Heart left ventricle (tissue), 16 donors: ENCODE results near the gene KRTAP7-1. TPM values are rescaled to one million over a fixed set of nuclear protein-coding genes. Genes with fewer than 3 reads are reported as not detected.

Experiments
- ATAC-seq, 4 donors: fragments of 200-7000 bp; cut with Tn5 transposase; one replicate each; pipeline ENCODE4 v1.9.1; 2020 to 2022; ENCODE audit warnings: moderate library complexity in 4 of 4, mild to moderate bottlenecking in 3 of 4, moderate number of reproducible peaks in 1 of 4
- DNase-seq, 5 donors: peaks; one replicate each; pipeline ENCODE4 v3.0.0-alpha.2; 2020
- H3K27ac ChIP-seq, 12 donors: fragments of 200-600 bp; sonication (generic) in 4 of 12; one replicate each; pipeline versions ENCODE4 v1.5.0 to v1.8.0; 2016 to 2022; ENCODE audit warnings: mild to moderate bottlenecking in 2 of 12
- H3K27me3 ChIP-seq, 9 donors: fragments of 200-600 bp; sonication (generic) in 2 of 9; one replicate each; pipeline versions ENCODE4 v1.5.1 to v1.8.0; 2016 to 2022; ENCODE audit warnings: mild to moderate bottlenecking in 3 of 9
- H3K36me3 ChIP-seq, 9 donors: fragments of 200-600 bp; sonication (generic) in 2 of 9; one replicate each; pipeline versions ENCODE4 v1.5.0 to v1.8.0; 2018 to 2022; ENCODE audit warnings: mild to moderate bottlenecking in 2 of 9
- H3K4me1 ChIP-seq, 12 donors: fragments of 200-600 bp; sonication (generic) in 4 of 12; one replicate each; pipeline versions ENCODE4 v1.5.0 to v1.8.0; 2016 to 2022; ENCODE audit warnings: mild to moderate bottlenecking in 3 of 12
- H3K4me3 ChIP-seq, 12 donors: fragments of 200-600 bp; sonication (generic) in 4 of 12; one replicate each; pipeline versions ENCODE4 v1.5.0 to v1.8.0; 2017 to 2022; ENCODE audit warnings: mild to moderate bottlenecking in 9 of 12, moderate library complexity in 4 of 12
- H3K9me3 ChIP-seq, 12 donors: fragments of 200-600 bp; sonication (generic) in 4 of 12; one replicate each; pipeline versions ENCODE4 v1.5.0 to v1.8.0; 2016 to 2022; ENCODE audit warnings: mild to moderate bottlenecking in 1 of 12
- POLR2A ChIP-seq, 2 donors: fragments of 450-650 bp; IDR thresholded peaks; one replicate each; pipeline ENCODE4 v1.6.1; 2017; ENCODE audit warnings: antibody characterized with exemption in 2 of 2, mild to moderate bottlenecking in 2 of 2, moderate library complexity in 2 of 2
- WGBS, 4 donors: extraction: QIAGEN DNeasy Blood & Tissue Kit in 2 of 4; methylation state at CpG; one replicate each; pipeline versions ENCODE4 v1.1.5 to v1.1.7; 2013 to 2018; 5-methylcytosine and 5-hydroxymethylcytosine counted together
- intact Hi-C, 10 donors: fragments of 100-400 bp; cut with DNase I; formaldehyde crosslinking; loops; one replicate each; pipeline versions ENCODE4 v1.11.1 to v1.14.2; 2022
- long read RNA-seq, 3 donors: library from polyadenylated mRNA; unstranded; transcript quantifications; one replicate each; pipeline ENCODE4 v2.0.0, GENCODE V29; 2020 to 2021
- polyA plus RNA-seq, 2 donors: library from polyadenylated mRNA; stranded (reverse); fragments of 200-250 nt; gene quantifications; one replicate each; pipeline ENCODE4 v1.2.3, GENCODE V29; 2013
- total RNA-seq, 9 donors: library from RNA; depleted of rRNA in 2 of 9; stranded (reverse); fragments of >200 nt in 2 of 9; fragmentation: NEBNext Ultra II Directional in 3 of 9; extraction: Animal tissue kit (Norgen Biotek cat#: 25700) in 3 of 9; gene quantifications; one replicate each; pipeline versions ENCODE4 v1.1.0 to v1.2.4, GENCODE V29; 2016 to 2023
- TF ChIP-seq, protein P1 (sequence below), 12 donors: fragments of 200-600 bp; sonication (generic) in 4 of 12; IDR thresholded peaks; one replicate each; pipeline versions ENCODE4 v1.5.0 to v1.8.0; 2018 to 2022; ENCODE audit warnings: antibody characterized with exemption in 12 of 12, mild to moderate bottlenecking in 5 of 12
- donor health status: ischemic (EF 13 %, LVEDD 7.1; RV severe dilation, severe dysfunction).
- donor health status: healthy with polysubstance abuse.
- donor health status: DM: no; HTN: yes; CAD: no.
- donor health status: DM: no; HTN: no; CAD: no.
- donor health status: ischemic (EF 25% LVEDD 6.9; RV normal size, moderate dysfunction).
- donor health status: ischemic (EF 25% LVEDD 5.7; RV mildly dilated, moderate dysfunction).
- donor health status: healthy.
- donor health status: DM: yes; HTN: yes; CAD: no.
- donor health status: ischemic (EF 35%, LVEDD 5.7; RV mildly dilated, moderate dysfunction).
- donor health status: nonischemic (EF 11% LVEDD 7.7; RV severe dilation, severe dysfunction).
- donor health status: DM: yes; HTN: yes; CAD: no.
- donor health status: PGD.
- donor health status: ischemic (EF 29% LVEDD 5.4; RV normal size, mild dysfunction).
- donor health status: nonischemic (EF 23%, LVEDD 6.1; RV moderate dilation, normal function).

KRTAP7-1 gene, protein sequence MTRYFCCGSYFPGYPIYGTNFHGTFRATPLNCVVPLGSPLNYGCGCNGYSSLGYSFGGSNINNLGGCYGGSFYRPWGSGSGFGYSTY
- total RNA-seq (not detected), polyA plus RNA-seq (not detected)
- long read RNA-seq, donor 1 = 0 reads
- long read RNA-seq, donor 2 = 0 reads
- long read RNA-seq, donor 3 = 0 reads

DNA sequence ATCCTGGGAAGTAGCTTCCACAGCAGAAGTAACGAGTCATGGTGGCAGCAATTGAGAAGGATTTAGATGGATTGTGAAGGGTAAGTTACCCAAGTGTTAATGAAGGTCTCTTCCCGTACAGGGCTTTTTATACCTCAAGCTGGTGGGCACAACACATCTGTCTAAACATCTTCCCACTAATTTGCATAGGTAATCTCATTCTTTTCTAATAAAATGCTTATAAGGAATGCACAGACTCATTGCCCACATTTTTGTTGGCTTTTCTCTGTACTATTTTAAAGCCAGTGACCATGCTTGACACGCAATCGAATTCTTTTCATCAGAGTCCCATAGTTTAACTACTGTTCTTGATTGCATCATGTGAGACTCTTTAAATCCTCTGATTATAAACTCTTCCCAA, at the start of gene KRTAP7-1:
Gene KRTAP7-1, minus strand, starts transcription at position 101 of the 400 bp plus-strand sequence. Its CDS starts 61 bp downstream, at position 40.
- ATAC-seq (no peak), DNase-seq (no peak)
- Histone ChIP-seq H3K9me3 (peaks cover 0 to 20% (median 7%) of the 10 kb centered on the region in 12 donors), H3K36me3 (no peaks in the 10 kb centered on the region), H3K27me3 (no peaks in the 10 kb centered on the region), H3K4me1 (no peaks in the 10 kb centered on the region), H3K4me3 (no peak within 1 kb of the TSS), H3K27ac (no peak within 1 kb of the TSS)
- TF ChIP-seq, protein P1, sequence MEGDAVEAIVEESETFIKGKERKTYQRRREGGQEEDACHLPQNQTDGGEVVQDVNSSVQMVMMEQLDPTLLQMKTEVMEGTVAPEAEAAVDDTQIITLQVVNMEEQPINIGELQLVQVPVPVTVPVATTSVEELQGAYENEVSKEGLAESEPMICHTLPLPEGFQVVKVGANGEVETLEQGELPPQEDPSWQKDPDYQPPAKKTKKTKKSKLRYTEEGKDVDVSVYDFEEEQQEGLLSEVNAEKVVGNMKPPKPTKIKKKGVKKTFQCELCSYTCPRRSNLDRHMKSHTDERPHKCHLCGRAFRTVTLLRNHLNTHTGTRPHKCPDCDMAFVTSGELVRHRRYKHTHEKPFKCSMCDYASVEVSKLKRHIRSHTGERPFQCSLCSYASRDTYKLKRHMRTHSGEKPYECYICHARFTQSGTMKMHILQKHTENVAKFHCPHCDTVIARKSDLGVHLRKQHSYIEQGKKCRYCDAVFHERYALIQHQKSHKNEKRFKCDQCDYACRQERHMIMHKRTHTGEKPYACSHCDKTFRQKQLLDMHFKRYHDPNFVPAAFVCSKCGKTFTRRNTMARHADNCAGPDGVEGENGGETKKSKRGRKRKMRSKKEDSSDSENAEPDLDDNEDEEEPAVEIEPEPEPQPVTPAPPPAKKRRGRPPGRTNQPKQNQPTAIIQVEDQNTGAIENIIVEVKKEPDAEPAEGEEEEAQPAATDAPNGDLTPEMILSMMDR (IDR thresholded peaks at IDR 0.05) = no peak
- TF ChIP-seq POLR2A (IDR thresholded peaks at IDR 0.05) = no peak
- intact Hi-C loops = loop anchor here in 6 of 10 donors (5.0 to 10.0 kb wide), 4 partner anchors 155 to 258 kb away; no protein-coding TSS in a partner anchor
- 73 to 84% (median 77%) methylated on average over 4 of the region's 4 CpGs for WGBS, 4 donors

DNA sequence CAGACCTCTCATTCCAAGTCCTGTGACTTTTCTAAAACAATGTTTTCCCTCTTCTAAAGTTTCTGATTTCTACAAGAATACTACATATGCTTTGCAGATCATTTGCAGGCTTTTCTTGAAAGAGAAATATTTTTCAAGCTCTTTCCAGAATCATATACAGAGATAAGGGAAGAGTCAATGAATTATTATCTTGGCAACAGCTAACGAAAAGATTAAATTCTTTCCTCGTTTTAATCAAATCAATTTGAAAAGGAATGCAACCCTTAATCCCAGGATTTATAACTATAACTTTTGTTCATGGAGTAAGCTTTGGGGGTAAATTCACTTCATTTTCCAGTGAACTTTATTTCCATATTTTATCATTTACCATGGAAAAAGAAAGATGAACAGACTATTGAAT, 45.0 kb upstream of the KRTAP7-1 start:
- no peak for TF ChIP-seq POLR2A (IDR thresholded peaks at IDR 0.05)
- TF ChIP-seq, protein P1 (IDR thresholded peaks at IDR 0.05) = no peak
- H3K27me3 ChIP-seq = peaks cover 0 to 7% (median 0%) of the 10 kb centered on the region in 9 donors
- H3K36me3 ChIP-seq = no peaks in the 10 kb centered on the region
- intact Hi-C loops = no loop called here
- no peak overlapping the region for H3K27ac ChIP-seq
- no peak for DNase-seq
- no peak for ATAC-seq
- no peaks in the 10 kb centered on the region for H3K4me1 ChIP-seq
- WGBS, 4 donors = 47 to 68% (median 60%) methylated on average over 2 of the region's 2 CpGs
- H3K9me3 ChIP-seq = no peaks in the 10 kb centered on the region
- H3K4me3 ChIP-seq = no peak overlapping the region

DNA sequence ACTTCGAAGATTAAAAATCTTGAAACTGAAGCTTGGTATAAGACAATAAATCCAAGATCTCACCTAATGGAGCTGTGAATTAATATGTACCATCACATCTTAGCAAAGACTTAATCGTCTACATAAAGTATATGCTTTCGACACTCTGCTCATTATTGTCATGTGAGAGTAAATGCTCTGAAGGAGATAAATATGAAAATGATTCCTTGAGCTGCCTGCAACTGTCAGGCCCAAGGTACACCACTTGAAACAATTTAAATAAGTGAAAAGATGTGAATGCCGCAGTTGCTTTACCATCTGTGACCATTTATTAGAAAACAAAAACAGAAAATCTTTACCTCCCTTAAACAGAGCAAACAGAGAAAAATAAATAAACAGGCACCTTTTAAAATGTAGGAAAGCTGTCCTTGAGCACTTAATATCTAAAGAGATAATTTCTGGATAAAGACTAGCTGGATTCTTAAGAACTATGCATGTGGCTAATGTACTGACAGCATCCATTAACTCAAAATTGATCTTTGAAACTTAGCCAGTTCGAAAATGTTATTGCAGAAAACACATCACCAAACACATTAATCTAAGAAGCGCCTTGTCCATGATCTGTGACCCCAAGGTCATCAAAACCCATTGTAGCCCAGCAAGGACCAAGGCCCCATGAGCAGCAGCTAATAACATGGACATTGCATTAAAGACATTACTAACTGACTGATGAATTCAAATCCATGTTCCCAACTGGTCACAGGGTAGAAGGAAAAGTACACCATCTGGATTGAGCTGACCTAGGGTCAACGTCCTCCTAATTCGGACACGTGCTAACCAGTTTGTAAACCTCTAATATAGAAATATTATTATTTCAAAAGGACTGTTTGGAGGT, 18.3 kb upstream of the KRTAP7-1 start:
- Histone ChIP-seq H3K4me1 (no peaks in the 10 kb centered on the region), H3K36me3 (no peaks in the 10 kb centered on the region), H3K27ac (no peak overlapping the region), H3K27me3 (no peaks in the 10 kb centered on the region), H3K9me3 (peaks cover 0 to 8% (median 0%) of the 10 kb centered on the region in 12 donors), H3K4me3 (no peak overlapping the region)
- intact Hi-C loops = no loop called here
- ATAC-seq (no peak), DNase-seq (no peak)
- WGBS, 4 donors = 76 to 82% (median 79%) methylated on average over 9 of the region's 9 CpGs
- TF ChIP-seq, protein P1 (IDR thresholded peaks at IDR 0.05) = no peak
- no peak for TF ChIP-seq POLR2A (IDR thresholded peaks at IDR 0.05)

DNA sequence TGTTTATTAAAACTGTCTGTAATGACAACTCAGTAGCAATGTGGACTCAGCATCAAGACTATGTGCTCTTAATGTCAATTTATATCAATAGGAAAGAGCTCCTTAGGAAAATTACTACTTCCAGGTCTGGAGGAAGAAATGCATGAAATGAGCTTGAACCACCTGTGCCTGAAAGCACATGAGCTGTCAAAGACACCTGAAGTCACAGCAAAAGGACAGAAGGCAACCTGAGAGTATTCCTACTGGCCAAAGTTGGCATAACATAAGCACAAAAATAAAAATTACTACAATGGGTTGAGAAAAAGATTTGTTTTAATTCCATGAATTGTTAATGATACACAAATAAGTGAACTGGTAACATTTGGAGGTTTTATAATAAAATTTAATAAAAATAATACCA, 13.4 kb upstream of the KRTAP7-1 start:
- Histone ChIP-seq H3K27ac (no peak overlapping the region), H3K9me3 (no peaks in the 10 kb centered on the region), H3K36me3 (no peaks in the 10 kb centered on the region), H3K4me3 (no peak overlapping the region), H3K4me1 (no peaks in the 10 kb centered on the region), H3K27me3 (no peaks in the 10 kb centered on the region)
- ATAC-seq (no peak), DNase-seq (no peak)
- TF ChIP-seq, protein P1 (IDR thresholded peaks at IDR 0.05) = no peak
- TF ChIP-seq POLR2A (IDR thresholded peaks at IDR 0.05) = no peak
- intact Hi-C loops = no loop called here
